Transverse colon (tissue), 4 donors: Measurements from ENCODE around the gene CDKN2AIP.

Experiments used
- POLR2AphosphoS5 ChIP-seq, 3 donors: sonication (generic); formaldehyde crosslinking; IDR thresholded peaks; one replicate each; pipeline ENCODE4 v1.6.1; 2016; ENCODE audit warnings: antibody characterized with exemption in 3 of 3
- TF ChIP-seq, protein P1 (sequence below), 5 experiments: fragments of 200-600 bp in 3 of 5; fragments of 450-650 bp in 2 of 5; sonication (generic) in 3 of 5; IDR thresholded peaks; 1 replicate in 2 of 5; 2 replicates in 3 of 5; pipeline ENCODE4 v1.5.1; 2016 to 2017; ENCODE audit warnings: antibody characterized with exemption in 5 of 5, inconsistent platforms in 3 of 5, mild to moderate bottlenecking in 2 of 5, moderate library complexity in 1 of 5

DNA sequence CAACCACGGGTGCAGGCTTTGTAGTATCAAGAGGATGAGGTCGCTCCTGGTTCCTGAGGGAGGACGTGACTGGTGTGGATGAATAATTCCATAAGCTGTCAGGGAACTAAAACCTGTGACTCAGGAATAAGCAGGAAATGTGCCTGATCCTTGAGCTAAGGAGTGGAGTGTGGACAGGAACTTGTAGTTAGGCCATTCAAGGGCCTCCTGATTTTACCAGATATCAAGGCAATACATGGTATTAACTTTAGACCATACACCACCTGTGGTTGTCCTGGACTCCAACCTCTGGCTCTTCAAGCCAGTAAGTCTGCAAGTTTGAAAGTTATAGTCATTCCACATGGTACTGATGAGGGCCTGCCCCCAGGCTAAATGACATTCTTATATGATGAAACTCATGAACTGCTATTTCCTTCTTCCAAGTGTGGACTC is 48.4 kb downstream of the CDKN2AIP start:
- TF ChIP-seq, protein P1, sequence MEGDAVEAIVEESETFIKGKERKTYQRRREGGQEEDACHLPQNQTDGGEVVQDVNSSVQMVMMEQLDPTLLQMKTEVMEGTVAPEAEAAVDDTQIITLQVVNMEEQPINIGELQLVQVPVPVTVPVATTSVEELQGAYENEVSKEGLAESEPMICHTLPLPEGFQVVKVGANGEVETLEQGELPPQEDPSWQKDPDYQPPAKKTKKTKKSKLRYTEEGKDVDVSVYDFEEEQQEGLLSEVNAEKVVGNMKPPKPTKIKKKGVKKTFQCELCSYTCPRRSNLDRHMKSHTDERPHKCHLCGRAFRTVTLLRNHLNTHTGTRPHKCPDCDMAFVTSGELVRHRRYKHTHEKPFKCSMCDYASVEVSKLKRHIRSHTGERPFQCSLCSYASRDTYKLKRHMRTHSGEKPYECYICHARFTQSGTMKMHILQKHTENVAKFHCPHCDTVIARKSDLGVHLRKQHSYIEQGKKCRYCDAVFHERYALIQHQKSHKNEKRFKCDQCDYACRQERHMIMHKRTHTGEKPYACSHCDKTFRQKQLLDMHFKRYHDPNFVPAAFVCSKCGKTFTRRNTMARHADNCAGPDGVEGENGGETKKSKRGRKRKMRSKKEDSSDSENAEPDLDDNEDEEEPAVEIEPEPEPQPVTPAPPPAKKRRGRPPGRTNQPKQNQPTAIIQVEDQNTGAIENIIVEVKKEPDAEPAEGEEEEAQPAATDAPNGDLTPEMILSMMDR (IDR thresholded peaks at IDR 0.05) = no peak
- no peak for TF ChIP-seq POLR2AphosphoS5 (IDR thresholded peaks at IDR 0.05)
